Measurements from ENCODE around the gene ITPRIP.

DNA sequence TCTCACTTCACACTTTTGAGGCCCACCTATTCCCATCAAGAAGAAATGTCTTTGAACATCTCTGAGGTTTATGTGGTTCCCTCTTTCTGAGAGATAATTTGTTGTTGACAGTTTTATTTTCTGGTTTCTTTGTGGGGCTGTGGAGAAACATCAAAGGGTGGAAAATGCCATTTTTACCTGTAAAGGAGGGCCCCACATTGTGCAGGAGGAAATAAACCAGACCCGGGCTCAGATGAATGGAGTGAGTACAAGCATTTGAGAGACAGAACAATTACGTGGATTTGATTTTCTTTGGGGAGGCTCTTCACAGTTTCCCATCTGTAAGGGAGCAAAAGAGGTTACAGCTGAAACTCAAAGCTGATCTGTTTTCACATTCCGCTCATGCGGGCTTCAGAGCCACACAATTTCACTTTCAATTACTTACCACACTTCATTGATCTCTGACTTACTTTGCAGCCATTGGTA is 29.8 kb downstream of the ITPRIP start:
- TF ChIP-seq, protein P1, sequence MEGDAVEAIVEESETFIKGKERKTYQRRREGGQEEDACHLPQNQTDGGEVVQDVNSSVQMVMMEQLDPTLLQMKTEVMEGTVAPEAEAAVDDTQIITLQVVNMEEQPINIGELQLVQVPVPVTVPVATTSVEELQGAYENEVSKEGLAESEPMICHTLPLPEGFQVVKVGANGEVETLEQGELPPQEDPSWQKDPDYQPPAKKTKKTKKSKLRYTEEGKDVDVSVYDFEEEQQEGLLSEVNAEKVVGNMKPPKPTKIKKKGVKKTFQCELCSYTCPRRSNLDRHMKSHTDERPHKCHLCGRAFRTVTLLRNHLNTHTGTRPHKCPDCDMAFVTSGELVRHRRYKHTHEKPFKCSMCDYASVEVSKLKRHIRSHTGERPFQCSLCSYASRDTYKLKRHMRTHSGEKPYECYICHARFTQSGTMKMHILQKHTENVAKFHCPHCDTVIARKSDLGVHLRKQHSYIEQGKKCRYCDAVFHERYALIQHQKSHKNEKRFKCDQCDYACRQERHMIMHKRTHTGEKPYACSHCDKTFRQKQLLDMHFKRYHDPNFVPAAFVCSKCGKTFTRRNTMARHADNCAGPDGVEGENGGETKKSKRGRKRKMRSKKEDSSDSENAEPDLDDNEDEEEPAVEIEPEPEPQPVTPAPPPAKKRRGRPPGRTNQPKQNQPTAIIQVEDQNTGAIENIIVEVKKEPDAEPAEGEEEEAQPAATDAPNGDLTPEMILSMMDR (IDR thresholded peaks at IDR 0.05): no peak
- no peak for TF ChIP-seq POLR2A (IDR thresholded peaks at IDR 0.05)
